Hepatocyte (in vitro differentiated cells): ENCODE data around the gene AMFR. TPM values are rescaled to one million over a fixed set of nuclear protein-coding genes. Genes with fewer than 3 reads are reported as not detected.
"Not testable (repeated sequence)": the region's sequence is repeated elsewhere in the genome, so short reads cannot be mapped to it uniquely, and the experiment has no call there.

ENCODE experiments used
- DNase-seq: peaks from one replicate; pipeline ENCODE4 v3.0.0-alpha.2; 2016; ENCODE audit warnings: low spot score
- H2AFZ ChIP-seq: fragments of 200-600 bp; sonication (generic); 2 replicates; pipeline ENCODE4 v1.6.0; 2016; ENCODE audit warnings: antibody characterized with exemption, mild to moderate bottlenecking
- H3K27ac ChIP-seq: fragments of 200-600 bp; sonication (generic); 2 replicates; pipeline ENCODE4 v1.5.1; 2016; ENCODE audit warnings: mild to moderate bottlenecking
- H3K27me3 ChIP-seq: fragments of 200-600 bp; sonication (generic); 2 replicates; pipeline ENCODE4 v1.6.1; 2016
- H3K36me3 ChIP-seq: fragments of 200-600 bp; sonication (generic); replicated peaks from 2 replicates; pipeline ENCODE4 v1.5.1; 2016; ENCODE audit warnings: low read depth; ENCODE audit not compliant: insufficient read depth
- H3K4me1 ChIP-seq: fragments of 200-600 bp; sonication (generic); 2 replicates; pipeline ENCODE4 v1.5.1; 2016; ENCODE audit warnings: mild to moderate bottlenecking, moderate library complexity; ENCODE audit not compliant: insufficient read depth
- H3K4me2 ChIP-seq: fragments of 200-600 bp; sonication (generic); 2 replicates; pipeline ENCODE4 v1.6.0; 2016
- H3K4me3 ChIP-seq: fragments of 200-600 bp; sonication (generic); 2 replicates; pipeline ENCODE4 v1.5.1; 2016; ENCODE audit warnings: mild to moderate bottlenecking
- H3K79me2 ChIP-seq: fragments of 200-600 bp; sonication (generic); 2 replicates; pipeline ENCODE4 v1.6.0; 2017; ENCODE audit warnings: mild to moderate bottlenecking
- H3K9me2 ChIP-seq: fragments of 200-600 bp; sonication (generic); replicated peaks from 2 replicates; pipeline ENCODE4 v1.6.0; 2017; ENCODE audit warnings: mild to moderate bottlenecking; ENCODE audit not compliant: insufficient read depth
- H3K9me3 ChIP-seq: fragments of 200-600 bp; sonication (generic); 2 replicates; pipeline ENCODE4 v1.5.1; 2016; ENCODE audit warnings: low read depth, mild to moderate bottlenecking
- H4K20me1 ChIP-seq: fragments of 200-600 bp; sonication (generic); 2 replicates; pipeline ENCODE4 v1.6.0; 2016; ENCODE audit warnings: mild to moderate bottlenecking; ENCODE audit not compliant: insufficient read depth, poor library complexity, severe bottlenecking
- CTCF ChIP-seq: fragments of 200-600 bp; sonication (generic); IDR thresholded peaks from 2 replicates; pipeline ENCODE4 v1.5.1; 2016; ENCODE audit warnings: antibody characterized with exemption, mild to moderate bottlenecking; ENCODE audit not compliant: poor library complexity
- EZH2 ChIP-seq: fragments of 200-600 bp; sonication (generic); IDR thresholded peaks from 2 replicates; pipeline ENCODE4 v1.6.1; 2016; ENCODE audit warnings: antibody characterized with exemption, mild to moderate bottlenecking, borderline replicate concordance
- EZH2phosphoT487 ChIP-seq: fragments of 200-600 bp; sonication (generic); IDR thresholded peaks from one replicate; pipeline ENCODE4 v1.6.1; 2018; ENCODE audit warnings: antibody characterized with exemption, mild to moderate bottlenecking, low read depth, moderate library complexity; ENCODE audit not compliant: unreplicated experiment, severe bottlenecking
- WGBS: methylation state at CpG from one replicate; pipeline ENCODE4 v1.1.6; 2016; ENCODE audit warnings: low lambda C conversion rate; ENCODE audit errors: missing lambda C conversion rate; 5-methylcytosine and 5-hydroxymethylcytosine counted together
- polyA plus RNA-seq: library from polyadenylated mRNA; unstranded; fragments of >200 nt; fragmentation: Nextera tagmentation; extraction: Ambion mirVana; gene quantifications from 2 replicates; pipeline ENCODE4 v1.2.1, GENCODE V29; 2016
- total RNA-seq: library from RNA; depleted of rRNA; stranded (reverse); fragments of >200 nt; gene quantifications from 2 replicates; pipeline ENCODE4 v1.2.3, GENCODE V29; 2014

The AMFR gene
- total and polyA plus RNA-seq, 2 experiments from 2014 or later: 67.2 to 135 TPM

GRCh38 chr16:56382901-56383355, 42.4 kb downstream of the AMFR start:
- Histone ChIP-seq H3K27ac (no peak overlapping the region), H3K27me3 (no peaks in the 10 kb centered on the region), H3K4me3 (no peak overlapping the region), H3K36me3 (no peaks in the 10 kb centered on the region), H3K9me2 (no peaks in the 10 kb centered on the region), H3K4me2 (no peak overlapping the region), H3K79me2 (no peaks in the 10 kb centered on the region), H4K20me1 (no peaks in the 10 kb centered on the region), H3K9me3 (no peaks in the 10 kb centered on the region), H3K4me1 (no peaks in the 10 kb centered on the region), H2AFZ (no peak overlapping the region)
- no peak for DNase-seq
- TF ChIP-seq EZH2 (no peak), CTCF (no peak), EZH2phosphoT487 (no peak)
- 79% methylated on average over 5 of the region's 5 CpGs for WGBS

- Histone ChIP-seq H4K20me1 (no peaks in the 10 kb centered on the region), H2AFZ (no peak overlapping the region), H3K36me3 (no peaks in the 10 kb centered on the region), H3K4me2 (no peak overlapping the region), H3K4me1 (no peaks in the 10 kb centered on the region), H3K27me3 (no peaks in the 10 kb centered on the region), H3K79me2 (no peaks in the 10 kb centered on the region), H3K9me3 (no peaks in the 10 kb centered on the region), H3K9me2 (no peaks in the 10 kb centered on the region), H3K27ac (no peak overlapping the region), H3K4me3 (no peak overlapping the region)
- DNase-seq: no peak
- TF ChIP-seq EZH2phosphoT487 (no peak), EZH2 (no peak), CTCF (no peak)
- WGBS: 91% methylated on average over 4 of the region's 4 CpGs
Measured at GRCh38 chr16:56382459-56382858, 42.9 kb downstream of the AMFR start.

DNA sequence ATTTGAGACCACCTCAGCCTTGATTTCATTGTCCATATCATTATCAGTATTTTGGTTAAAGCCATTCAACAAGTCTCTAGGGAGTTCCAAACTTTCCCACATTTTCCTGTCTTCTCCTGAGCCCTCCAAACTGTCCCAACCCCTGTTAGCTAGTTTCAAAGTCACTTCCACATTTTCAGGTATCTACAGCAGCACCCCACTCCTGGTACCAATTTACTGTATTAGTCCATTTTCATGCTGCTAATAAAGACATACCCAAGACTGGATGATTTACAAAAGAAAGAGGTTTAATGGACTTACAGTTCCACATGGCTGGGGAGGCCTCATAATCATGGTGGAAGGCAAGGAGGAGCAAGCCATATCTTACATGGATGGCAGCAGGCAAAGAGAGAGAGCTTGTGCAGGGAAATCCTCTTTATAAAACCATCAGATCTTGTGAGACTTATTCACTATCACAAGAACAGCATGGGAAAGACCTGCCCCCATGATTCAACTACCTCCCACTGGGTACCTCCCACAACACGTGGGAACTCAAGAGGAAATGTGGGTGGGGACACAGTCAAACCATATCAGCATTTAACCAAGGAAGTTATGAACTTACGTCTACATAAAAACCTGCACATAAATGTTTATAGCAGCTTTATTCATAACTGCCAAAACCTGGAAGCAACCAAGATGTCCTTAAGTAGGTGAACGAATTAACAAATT, 44.4 kb downstream of the AMFR start:
- not testable (repeated sequence) for H3K36me3 ChIP-seq

GRCh38 chr16:56379044-56379443, 46.3 kb downstream of the AMFR start:
- not testable (repeated sequence) for H2AFZ ChIP-seq

More for the DNA sequence above, 44.4 kb downstream of the AMFR start:
- H3K4me2 ChIP-seq, DNase-seq, H3K27me3 ChIP-seq, H2AFZ ChIP-seq, H3K27ac ChIP-seq, H3K4me1 ChIP-seq, H3K4me3 ChIP-seq, H3K9me2 ChIP-seq, H3K9me3 ChIP-seq, H3K79me2 ChIP-seq, H4K20me1 ChIP-seq: not testable (repeated sequence)
- 99% methylated on average over 3 of the region's 3 CpGs for WGBS

GRCh38 chr16:56375792-56376191, 49.6 kb downstream of the AMFR start:
- H3K4me3 ChIP-seq, H3K9me3 ChIP-seq, H2AFZ ChIP-seq, H4K20me1 ChIP-seq, H3K4me2 ChIP-seq, H3K9me2 ChIP-seq, H3K27ac ChIP-seq, H3K36me3 ChIP-seq, DNase-seq, H3K27me3 ChIP-seq: not testable (repeated sequence)
- H3K79me2 ChIP-seq: peaks cover 20% of the 10 kb centered on the region
- H3K4me1 ChIP-seq: peaks cover 22% of the 10 kb centered on the region
- WGBS: 95% methylated on average over 6 of the region's 6 CpGs

More at GRCh38 chr16:56379044-56379443, 46.3 kb downstream of the AMFR start:
- not testable (repeated sequence) for H3K9me2 ChIP-seq, H3K36me3 ChIP-seq, H3K27ac ChIP-seq, H3K4me3 ChIP-seq, H3K4me1 ChIP-seq, DNase-seq, H4K20me1 ChIP-seq, H3K4me2 ChIP-seq, H3K27me3 ChIP-seq, H3K9me3 ChIP-seq
- 92% methylated on average over 6 of the region's 6 CpGs for WGBS
- H3K79me2 ChIP-seq: peaks cover 20% of the 10 kb centered on the region
